Hematopoietic multipotent progenitor cell treated with erythropoietin and hydrocortisone succinate and interleukin-3 and kit ligand, for 4 days (in vitro differentiated cells): Measurements from ENCODE around the gene SRRM1.
"Not testable (repeated sequence)": the region's sequence is repeated elsewhere in the genome, so short reads cannot be mapped to it uniquely, and the experiment has no call there.

Experiments used
- DNase-seq: peaks from one replicate; pipeline ENCODE4 v3.0.0-alpha.2; 2015

The SRRM1 gene

DNA sequence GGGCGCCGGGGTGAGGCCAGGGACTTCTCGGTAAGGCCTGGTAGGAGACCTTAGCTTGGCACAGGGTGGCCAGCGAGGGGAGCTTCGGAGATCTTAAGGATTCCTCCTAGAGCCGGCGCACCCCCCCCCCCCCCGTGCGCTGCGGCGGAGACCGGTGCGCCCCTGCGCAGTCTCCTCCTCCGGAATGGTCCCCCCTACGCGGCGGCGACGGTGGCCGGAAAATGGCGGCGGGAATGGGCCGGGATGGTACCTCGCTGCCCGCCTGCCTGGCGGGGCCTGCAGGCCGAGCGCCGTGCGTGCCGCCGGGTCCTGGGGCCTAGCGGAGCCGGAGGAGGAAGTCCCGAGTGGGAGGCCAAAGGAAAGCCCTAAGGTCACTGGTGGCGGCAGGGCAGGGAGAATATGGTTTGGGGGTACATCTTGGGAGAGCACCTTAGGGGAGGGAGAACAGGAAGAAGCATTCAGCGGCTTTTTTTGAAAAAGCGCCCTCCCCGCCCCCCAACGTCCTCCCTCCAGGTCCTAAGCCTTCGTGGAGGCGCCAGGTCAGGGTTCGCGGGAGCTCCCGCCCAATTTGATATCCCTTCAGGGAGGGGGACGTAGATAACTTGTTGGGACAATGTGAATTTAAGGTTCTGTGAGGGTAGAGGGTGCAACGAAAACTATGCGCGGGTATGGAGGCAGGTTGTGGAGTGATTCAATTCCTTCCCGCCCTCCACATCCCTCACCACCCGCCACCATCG lies 429 bp downstream of the SRRM1 start:
- peak; percentile 62 for DNase-seq

DNA sequence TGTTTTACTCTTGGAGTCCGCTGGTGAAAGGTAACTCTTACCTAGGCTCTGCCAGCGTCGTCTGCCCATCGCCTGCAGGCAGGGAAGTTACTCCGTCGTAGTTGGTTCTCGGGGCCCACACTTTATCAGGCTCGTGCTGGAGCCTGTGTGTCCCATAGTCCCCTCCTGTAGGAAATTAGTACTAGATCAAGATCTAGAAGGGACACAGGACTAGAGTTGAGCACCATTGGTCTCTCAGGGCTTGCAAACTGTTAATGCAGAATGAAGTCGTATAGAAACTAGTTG lies 940 bp downstream of the SRRM1 start:
- DNase-seq = peak; percentile 55

GRCh38 chr1:24648919-24649318 lies 5.8 kb downstream of the SRRM1 start:
- DNase-seq = no peak

- no peak for DNase-seq
Observed at GRCh38 chr1:24652382-24652781, 9.3 kb downstream of the SRRM1 start.

DNA sequence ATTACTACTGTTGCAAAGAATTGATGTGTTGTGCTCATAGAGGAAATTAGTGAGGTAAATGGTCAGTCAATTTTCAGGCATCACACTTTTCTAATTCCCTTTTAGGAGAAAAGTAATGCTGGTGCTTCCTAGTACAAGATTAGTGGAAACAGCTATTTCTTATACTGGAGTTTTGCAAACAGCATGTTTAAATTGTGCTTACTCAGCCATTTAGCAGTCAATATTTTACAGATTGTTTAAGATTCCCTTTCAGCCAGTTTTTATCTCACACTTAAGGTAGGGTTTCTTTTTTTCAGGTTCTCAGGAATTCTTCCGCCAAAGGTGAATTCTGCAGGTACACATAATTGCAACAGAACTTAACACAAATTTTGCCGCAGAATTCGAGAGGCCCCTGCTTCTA lies 10.9 kb downstream of the SRRM1 start:
- DNase-seq = no peak

DNA sequence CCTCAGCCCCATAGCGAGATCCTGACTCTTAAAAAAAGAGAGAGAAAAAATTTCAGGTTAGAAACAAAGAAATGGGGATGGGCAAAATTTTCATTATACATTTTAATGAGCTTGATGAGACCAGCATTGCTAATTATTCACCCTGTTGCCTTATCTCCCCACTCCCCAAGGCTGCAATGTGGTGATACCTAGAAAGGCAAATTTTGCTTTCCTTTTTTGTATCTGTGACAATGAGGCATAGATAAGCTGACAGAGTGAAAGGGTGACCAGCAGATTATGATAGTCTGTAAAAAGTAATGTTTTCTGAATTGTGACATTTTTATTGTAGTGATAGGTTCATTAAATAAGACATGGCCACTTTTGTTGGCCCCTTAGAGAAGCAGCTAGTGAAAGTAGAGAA lies 12.9 kb downstream of the SRRM1 start:
- peak; percentile 79 for DNase-seq

DNA sequence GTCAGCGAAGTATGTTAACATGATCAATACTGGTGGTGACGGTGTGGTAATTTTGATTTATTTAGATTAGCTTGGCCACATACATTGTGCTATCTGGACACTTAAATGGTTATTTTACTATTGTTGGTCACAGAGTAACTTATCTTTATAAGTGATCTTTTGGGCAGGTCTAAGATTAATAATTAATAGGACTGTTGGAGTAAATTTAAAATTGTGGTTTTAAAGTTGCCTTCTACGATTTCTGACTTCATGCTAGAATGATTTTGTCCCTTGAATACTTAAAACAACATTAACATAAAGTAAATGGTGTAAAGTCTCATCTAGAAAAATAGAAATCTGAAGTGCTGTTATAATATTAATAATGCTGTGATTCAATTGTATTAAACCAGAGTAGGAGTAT lies 14.7 kb downstream of the SRRM1 start:
- DNase-seq = no peak

DNA sequence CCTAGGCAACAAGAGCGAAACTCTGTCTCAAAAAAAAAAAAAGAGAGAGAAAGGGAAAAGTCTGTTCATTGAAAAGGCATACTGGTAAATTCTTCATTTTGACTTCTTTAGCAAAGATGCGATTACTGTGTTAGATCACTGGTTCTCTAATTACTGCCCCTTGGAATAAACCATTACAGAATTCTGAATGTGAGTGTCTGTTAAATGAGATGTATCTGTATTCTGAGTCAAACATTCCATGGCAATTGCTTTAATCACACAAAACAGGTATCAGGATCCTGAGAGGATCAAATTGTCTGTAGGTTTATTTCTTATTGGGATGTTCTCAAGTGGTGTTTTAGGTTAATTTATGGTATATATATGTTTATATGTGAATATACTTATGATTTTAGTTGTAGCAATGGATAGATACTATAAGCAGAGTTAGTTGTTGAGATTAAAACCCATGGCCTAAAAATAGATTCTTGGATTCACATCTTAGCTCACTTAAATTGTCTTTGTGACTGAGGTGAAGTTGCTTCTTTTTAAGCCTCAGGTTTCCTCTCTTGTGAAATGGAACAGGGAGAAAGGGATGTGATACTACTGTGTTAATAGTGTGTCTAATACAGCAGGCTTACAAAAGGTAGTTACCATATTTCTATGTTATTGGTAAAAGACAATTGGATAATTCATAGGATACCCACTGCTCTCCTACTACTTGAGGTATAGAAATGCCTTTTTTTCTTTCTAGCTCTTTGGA lies 16.2 kb downstream of the SRRM1 start:
- DNase-seq = no peak

DNA sequence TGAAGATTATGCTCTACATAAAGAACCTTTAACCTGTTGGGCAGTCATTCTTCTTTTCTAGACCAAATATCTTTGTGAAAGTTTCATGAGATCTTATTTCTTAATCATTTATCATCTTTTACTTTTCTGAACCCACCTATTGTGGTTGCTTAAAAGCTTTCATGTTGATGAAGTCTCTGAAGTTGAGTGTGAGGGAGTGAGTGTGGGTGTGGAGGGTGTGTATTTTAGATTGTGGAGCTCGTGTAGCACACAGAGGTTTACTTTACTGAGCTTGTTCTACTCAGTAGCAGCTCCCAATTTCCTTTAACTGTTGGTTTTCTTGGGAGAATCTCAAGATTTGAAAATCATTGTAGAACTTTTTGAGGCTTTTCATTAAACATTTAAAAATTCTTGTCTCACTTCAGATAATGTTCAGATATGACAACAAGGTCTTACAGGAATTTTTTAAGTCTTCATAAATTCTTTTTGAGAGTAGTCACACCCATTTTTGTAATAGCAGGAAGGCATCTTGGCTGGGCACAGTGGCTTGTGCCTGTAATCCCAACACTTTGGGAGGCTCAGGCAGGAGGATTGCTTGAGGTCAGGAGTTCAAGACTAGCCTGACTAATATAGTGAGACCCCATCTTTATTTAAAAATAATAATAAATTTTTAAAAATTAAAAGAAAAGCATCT lies 17.0 kb downstream of the SRRM1 start:
- DNase-seq = no peak

GRCh38 chr1:24664507-24665033 lies 21.5 kb downstream of the SRRM1 start:
- no peak for DNase-seq

GRCh38 chr1:24666794-24667193 lies 23.7 kb downstream of the SRRM1 start:
- no peak for DNase-seq

- DNase-seq = not testable (repeated sequence)
Observed at GRCh38 chr1:24671372-24671771, 28.3 kb downstream of the SRRM1 start.

- not testable (repeated sequence) for DNase-seq
Observed at GRCh38 chr1:24672686-24673085, 29.6 kb downstream of the SRRM1 start.

- DNase-seq = no peak
Observed at GRCh38 chr1:24673341-24673740, 30.2 kb downstream of the SRRM1 start.

DNA sequence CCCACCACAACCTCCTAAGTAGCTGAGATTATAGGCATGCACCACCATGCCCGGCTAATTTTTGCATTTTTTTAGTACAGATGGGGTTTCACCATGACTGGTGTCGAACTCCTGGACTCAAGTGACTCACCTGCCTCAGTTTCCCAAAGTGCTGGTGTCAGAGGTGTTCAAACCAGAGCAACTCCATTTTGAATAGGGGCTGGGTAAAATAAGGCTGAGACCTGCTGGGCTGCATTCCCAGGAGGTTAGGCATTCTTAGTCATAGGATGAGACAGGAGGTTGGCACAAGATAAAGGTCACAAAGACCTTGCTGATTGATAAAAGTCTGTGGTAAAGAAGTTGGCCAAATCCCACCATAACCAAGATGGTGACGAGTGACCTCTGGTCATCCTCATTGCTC lies 35.3 kb downstream of the SRRM1 start:
- not testable (repeated sequence) for DNase-seq

DNA sequence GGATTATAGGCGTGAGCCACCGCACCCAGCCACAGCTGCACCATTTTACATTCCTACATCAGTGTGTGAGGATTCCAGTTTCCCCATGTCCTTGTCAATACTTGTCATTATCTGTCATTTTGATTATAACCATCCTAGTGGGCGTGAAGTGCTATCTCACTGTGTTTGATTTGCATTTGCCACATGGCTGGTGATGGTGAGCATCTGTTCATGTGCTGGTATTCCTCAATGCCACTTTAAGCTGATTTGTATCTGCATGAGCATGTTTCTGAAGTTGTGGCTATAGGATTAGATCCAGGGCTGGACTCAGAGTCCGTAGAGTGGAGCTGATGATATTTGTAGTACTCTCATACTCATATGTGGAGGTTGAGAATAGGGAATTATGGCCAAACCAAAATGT lies 36.6 kb downstream of the SRRM1 start:
- DNase-seq = no peak

GRCh38 chr1:24683713-24684162 lies 40.6 kb downstream of the SRRM1 start:
- peak; percentile 50 for DNase-seq

- DNase-seq = no peak
Observed at GRCh38 chr1:24688033-24688432, 44.9 kb downstream of the SRRM1 start.

DNA sequence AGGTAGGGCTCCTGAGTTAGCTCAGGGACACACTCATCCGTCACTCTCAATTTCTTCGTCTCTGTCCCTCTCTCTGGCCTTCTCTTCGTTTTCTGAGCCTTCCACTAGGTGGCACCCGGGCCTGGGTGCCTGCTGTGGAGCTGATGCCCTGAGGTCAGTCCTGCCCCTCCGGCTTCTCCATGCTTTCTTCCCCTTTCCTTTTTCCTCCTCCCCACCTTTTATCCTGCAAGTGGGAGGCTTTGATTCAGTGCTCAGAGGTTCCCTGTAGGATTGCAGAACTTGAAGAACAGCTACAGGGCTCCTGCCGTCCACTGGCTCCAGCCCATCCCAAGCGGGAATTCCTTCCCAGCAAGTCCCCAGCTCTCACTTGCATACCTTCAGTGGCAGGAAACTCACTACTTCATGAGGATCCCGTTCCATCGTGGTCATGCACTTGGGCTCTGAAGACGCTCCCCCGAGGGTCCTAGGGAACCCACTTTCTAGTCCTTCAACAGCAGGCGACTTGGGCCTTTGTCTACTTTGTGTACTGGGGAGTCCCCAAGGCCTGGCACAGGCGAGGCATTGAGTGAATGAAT lies 45.6 kb downstream of the SRRM1 start:
- DNase-seq = peak; percentile 87

DNA sequence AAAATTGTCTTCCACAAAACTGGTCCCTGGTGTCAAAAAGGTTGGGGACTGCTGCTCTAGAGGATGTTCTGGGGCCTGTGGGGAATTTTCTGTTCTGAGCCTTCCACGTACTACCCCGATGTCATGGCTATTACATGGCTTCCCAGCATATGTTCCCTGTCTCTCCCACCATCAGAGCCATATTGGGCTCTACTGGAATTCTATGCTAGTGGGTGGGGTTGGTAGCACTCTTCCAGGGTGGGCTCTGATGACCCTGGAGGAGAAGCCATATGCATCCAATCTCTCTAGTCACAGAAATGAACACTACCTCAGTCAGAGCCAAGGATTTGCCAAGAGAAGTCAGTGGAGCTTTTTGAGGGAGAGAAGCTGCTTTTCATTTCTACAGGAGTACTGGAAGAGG lies 47.9 kb downstream of the SRRM1 start:
- DNase-seq = no peak

GRCh38 chr1:24692351-24692980 lies 49.4 kb downstream of the SRRM1 start:
- DNase-seq = no peak

GRCh38 chr1:24693827-24694379 lies 50.8 kb downstream of the SRRM1 start:
- DNase-seq = no peak

DNA sequence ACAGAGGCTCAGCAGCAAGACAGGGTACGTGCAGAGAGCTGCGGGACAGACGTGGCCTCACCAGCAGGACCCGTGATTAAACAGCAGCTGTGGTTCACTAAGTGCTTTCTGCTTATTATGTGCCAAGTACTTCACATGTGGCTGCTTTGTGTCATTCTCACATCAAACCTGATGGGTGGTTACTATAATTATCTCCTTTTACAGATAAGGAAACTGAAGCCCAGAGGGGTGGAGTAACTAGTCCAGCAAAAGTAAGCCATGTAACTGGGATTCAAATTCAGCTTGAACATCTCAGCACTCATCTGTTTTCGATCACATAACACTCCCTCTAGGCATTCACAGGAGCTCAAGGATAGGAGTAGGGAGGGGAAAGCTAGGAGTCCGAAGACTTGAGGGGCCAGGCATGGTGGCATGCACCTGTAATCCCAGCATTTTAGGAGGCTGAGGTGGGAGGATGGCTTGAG lies 51.3 kb downstream of the SRRM1 start:
- peak; percentile 81 for DNase-seq
